Measurements from ENCODE around the gene TBX10.

DNA sequence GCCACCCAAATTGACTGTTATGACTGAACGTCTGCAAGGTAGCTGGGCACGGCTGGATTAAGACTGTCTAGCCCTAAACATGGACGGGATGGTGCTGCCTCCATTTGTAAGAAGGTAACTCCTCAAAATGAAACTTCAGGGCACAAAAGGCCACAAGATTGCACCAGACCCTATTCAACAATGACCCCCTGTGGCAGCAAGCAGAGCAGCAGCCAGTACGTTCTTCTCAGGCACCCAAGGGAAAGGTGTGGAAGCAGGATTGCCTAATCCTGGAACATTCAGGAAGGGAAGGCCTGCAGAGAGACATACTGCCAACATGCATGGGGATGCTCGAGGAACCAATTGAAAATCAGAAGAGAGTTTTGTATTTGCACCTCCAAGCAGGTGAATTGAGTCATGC is 4.5 kb upstream of the TBX10 start:
- TF ChIP-seq CTCF (IDR thresholded peaks at IDR 0.05; ENCODE audit: extremely low read depth in 1 of 2, insufficient read depth in 1 of 2, low read depth in 1 of 2, low read length in 2 of 2) (peak in 1 of 2 donors; percentile 15), POLR2A (IDR thresholded peaks at IDR 0.05; ENCODE audit: low read depth, low read length) (no peak)
